HG03460 (cell line): ENCODE results near the gene SLC25A3.
"Not testable (repeated sequence)": the region's sequence is repeated elsewhere in the genome, so short reads cannot be mapped to it uniquely, and the experiment has no call there.

Experiments
- ATAC-seq: cut with Tn5 transposase; IDR thresholded peaks from one replicate; pipeline ENCODE4 v1.9.1; 2021; ENCODE audit not compliant: unreplicated experiment

SLC25A3 gene

GRCh38 chr12:98593351-98594049 lies at the start of gene SLC25A3:
TSS of gene SLC25A3 (plus strand) at chr12:98593686. CDS start at chr12:98593979, 293 bp downstream.
- ATAC-seq: peak; percentile 99

GRCh38 chr12:98543701-98544100 lies 49.8 kb upstream of the SLC25A3 start:
- no peak for ATAC-seq

GRCh38 chr12:98544751-98545150 lies 48.7 kb upstream of the SLC25A3 start:
- no peak for ATAC-seq

- ATAC-seq: no peak
Measured at GRCh38 chr12:98549371-98550110, 43.9 kb upstream of the SLC25A3 start.

GRCh38 chr12:98551787-98552186 lies 41.7 kb upstream of the SLC25A3 start:
- no peak for ATAC-seq

- ATAC-seq: not testable (repeated sequence)
Measured at GRCh38 chr12:98558097-98558496, 35.4 kb upstream of the SLC25A3 start.

GRCh38 chr12:98559666-98560065 lies 33.8 kb upstream of the SLC25A3 start:
- no peak for ATAC-seq

GRCh38 chr12:98561846-98562245 lies 31.6 kb upstream of the SLC25A3 start:
- no peak for ATAC-seq

- no peak for ATAC-seq
Measured at GRCh38 chr12:98572010-98572409, 21.5 kb upstream of the SLC25A3 start.

- ATAC-seq: no peak
Measured at GRCh38 chr12:98574110-98574509, 19.4 kb upstream of the SLC25A3 start.

GRCh38 chr12:98575013-98575412 lies 18.5 kb upstream of the SLC25A3 start:
- no peak for ATAC-seq

- ATAC-seq: not testable (repeated sequence)
Measured at GRCh38 chr12:98576795-98577194, 16.7 kb upstream of the SLC25A3 start.

GRCh38 chr12:98578392-98578791 lies 15.1 kb upstream of the SLC25A3 start:
- ATAC-seq: no peak

- ATAC-seq: no peak
Measured at GRCh38 chr12:98578821-98579220, 14.7 kb upstream of the SLC25A3 start.

- no peak for ATAC-seq
Measured at GRCh38 chr12:98579347-98579746, 14.1 kb upstream of the SLC25A3 start.

- no peak for ATAC-seq
Measured at GRCh38 chr12:98579835-98580234, 13.7 kb upstream of the SLC25A3 start.

GRCh38 chr12:98580695-98581094 lies 12.8 kb upstream of the SLC25A3 start:
- no peak for ATAC-seq

GRCh38 chr12:98581101-98581500 lies 12.4 kb upstream of the SLC25A3 start:
- no peak for ATAC-seq

- ATAC-seq: no peak
Measured at GRCh38 chr12:98582093-98582492, 11.4 kb upstream of the SLC25A3 start.

- no peak for ATAC-seq
Measured at GRCh38 chr12:98587084-98587483, 6.4 kb upstream of the SLC25A3 start.

- ATAC-seq: no peak
Measured at GRCh38 chr12:98591209-98591608, 2.3 kb upstream of the SLC25A3 start.

GRCh38 chr12:98592825-98593322 lies 612 bp upstream of the SLC25A3 start:
- no peak for ATAC-seq
